GM21723 (cell line): Measurements from ENCODE around the gene CLC.
"Not testable (repeated sequence)": the region's sequence is repeated elsewhere in the genome, so short reads cannot be mapped to it uniquely, and the experiment has no call there.

ENCODE experiments used
- ATAC-seq: cut with Tn5 transposase; IDR thresholded peaks from one replicate; pipeline ENCODE4 v1.9.1; 2021; ENCODE audit warnings: mild to moderate bottlenecking, moderate library complexity; ENCODE audit not compliant: unreplicated experiment

Gene CLC

GRCh38 chr19:39731685-39732084 lies 6.1 kb downstream of the CLC start:
- no peak for ATAC-seq

- ATAC-seq: no peak
Measured at GRCh38 chr19:39729594-39729993, 8.2 kb downstream of the CLC start.

DNA sequence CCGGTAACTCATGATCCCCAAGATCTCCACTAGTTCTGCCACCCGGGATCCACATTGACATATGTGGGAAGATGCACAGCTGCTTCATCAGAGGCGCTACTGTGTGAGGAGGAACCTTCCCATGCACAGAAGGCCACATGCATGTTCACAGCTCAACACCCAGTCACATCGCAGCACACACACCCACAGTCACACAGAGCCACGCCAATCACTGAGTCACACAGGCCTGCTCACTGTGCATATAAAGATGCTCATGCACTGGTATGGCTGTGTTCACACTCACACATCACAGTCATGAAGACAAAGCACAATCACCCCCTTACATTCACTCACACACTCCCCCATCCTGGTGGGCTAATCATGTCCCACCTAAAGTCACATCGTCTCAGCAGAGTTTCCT lies 9.8 kb downstream of the CLC start:
- no peak for ATAC-seq

- ATAC-seq: no peak
Measured at GRCh38 chr19:39727070-39727800, 10.6 kb downstream of the CLC start.

DNA sequence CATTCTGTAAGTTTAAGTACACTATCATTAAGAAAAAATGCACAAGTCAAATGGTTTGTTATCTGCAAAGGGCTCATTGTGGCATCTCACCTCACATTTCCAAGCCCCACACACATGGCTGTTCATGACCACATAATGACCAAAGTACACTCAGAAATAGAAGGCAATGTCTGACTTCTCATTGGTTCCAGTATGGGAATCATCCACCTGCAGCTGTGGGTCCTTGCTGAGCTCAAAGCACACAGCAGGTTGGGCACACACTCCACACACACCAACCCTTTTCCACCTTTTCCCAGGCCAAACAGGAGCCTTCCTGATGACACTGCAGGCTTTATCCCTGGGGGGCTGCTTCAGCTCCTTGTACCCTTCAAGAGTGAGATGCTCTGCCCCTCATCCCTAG lies 11.8 kb downstream of the CLC start:
- ATAC-seq: no peak

DNA sequence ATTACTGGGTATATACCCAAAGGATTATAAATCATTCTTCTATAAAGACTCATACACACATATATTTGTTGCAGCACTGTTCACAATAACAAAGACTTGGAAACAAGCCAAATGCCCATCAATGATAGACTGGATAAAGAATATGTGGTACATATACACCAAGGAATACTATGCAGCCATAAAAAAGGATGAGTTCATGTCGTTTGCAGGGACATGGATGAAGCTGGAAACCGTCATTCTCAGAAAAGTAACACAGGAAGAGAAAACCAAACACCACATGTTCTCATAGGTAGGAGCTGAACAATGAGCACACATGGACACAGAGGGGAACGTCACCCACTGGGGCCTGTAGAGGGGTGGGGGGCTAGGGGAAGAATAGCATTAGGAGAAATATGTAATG lies 17.7 kb downstream of the CLC start:
- not testable (repeated sequence) for ATAC-seq

DNA sequence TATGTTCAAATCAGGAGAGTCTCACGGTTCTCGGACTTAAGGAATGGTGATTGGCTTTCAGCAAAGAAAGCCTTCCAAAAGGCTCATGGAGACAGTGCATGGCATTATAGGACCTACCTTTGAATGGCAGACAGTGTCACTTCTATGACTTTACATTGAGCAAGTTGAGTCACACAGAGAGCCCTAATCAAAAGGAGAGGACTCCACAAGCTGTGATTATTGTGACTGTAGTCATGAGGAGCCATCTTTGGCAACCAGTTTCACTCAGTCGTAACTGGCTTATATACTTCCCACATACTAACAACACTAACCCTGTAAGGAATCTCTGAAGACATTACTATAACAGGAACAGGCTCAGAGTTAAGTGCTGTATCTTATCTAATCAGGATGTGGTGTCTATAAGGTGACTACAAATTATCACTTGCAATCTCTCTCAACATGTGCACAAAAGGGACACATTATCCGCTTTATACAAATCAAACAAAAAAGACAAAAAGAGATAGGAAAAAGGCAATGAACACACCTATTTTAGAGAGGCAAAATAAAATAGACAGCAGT lies 27.4 kb downstream of the CLC start:
- ATAC-seq: no peak

DNA sequence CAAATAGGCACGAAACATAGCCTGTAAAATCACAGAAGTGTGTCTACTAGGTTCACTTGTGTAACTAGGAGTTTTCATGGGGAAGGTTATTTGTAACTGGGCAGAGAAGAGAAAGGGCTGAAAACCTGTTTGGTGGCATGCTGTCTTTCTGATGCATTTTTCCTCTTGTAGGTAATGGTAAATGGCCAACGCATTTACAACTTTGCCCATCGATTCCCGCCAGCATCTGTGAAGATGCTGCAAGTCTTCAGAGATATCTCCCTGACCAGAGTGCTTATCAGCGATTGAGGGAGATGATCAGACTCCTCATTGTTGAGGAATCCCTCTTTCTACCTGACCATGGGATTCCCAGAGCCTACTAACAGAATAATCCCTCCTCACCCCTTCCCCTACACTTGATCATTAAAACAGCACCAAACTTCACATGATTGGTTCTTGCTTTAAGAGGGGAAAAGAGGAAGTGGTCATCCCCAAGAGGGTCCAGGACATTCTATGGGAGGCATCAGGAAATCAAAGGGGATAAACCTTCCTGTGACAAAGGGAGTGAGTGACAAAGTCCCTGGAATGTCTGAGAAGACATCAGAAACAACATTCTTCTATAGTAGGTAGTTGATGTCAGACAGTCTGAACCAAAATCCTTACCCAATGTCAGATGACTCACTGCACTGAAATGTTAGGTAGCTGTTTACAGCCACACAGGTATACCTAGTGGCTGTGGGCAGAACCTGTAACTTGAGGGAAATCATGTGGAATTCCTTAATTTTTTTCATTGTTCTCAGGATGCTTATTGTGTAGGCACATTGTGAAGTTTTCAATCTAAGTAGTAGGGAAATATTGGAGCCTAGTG lies 28.6 kb downstream of the CLC start:
- ATAC-seq: no peak

DNA sequence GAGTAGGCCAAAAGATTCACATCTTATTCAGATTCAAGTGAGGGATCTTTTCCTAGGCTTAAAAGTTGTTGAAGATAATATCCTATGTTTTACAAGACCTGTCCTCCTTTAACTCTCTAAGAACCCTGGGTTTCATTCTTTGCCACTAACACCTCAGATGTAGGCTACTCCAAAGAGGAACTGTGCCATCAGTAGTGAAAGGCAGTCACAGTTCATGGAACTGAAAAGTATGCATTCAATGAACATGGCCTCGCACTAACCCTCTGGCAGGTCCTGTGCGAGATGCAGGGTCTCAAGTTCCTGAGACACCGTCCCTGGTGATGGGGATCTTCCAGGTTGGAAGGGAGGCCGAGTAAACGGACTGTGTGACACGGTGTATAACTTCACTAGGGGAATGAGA lies 29.2 kb downstream of the CLC start:
- no peak for ATAC-seq

DNA sequence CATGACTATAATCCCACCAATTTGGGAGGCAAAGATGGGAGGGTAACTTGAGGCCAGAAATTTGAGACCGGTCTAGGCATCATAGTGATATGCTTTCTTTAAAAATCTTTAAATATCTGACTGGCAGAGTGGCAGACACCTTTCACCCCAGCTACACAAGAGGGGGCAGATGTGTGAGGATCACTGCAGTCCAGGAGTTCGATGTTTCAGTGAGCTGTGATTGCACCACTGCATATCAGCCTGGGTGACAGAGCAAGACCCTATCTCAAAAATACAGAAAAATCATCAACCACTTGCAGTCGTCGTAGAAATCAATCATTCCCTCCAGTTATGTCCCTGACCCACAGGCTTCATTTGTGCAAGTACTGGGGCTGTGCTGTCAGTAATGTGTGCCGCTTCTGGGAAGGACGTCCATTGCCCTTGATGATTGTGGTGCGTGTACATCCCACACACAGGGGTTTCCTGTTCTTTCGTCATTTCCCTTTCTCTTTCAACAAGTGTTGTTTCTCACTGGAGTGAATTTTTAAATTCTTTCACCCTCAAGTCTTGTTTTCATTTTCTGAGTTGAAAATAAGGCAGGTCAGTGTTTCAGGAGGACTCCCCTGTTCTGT lies 32.1 kb downstream of the CLC start:
- ATAC-seq: no peak

DNA sequence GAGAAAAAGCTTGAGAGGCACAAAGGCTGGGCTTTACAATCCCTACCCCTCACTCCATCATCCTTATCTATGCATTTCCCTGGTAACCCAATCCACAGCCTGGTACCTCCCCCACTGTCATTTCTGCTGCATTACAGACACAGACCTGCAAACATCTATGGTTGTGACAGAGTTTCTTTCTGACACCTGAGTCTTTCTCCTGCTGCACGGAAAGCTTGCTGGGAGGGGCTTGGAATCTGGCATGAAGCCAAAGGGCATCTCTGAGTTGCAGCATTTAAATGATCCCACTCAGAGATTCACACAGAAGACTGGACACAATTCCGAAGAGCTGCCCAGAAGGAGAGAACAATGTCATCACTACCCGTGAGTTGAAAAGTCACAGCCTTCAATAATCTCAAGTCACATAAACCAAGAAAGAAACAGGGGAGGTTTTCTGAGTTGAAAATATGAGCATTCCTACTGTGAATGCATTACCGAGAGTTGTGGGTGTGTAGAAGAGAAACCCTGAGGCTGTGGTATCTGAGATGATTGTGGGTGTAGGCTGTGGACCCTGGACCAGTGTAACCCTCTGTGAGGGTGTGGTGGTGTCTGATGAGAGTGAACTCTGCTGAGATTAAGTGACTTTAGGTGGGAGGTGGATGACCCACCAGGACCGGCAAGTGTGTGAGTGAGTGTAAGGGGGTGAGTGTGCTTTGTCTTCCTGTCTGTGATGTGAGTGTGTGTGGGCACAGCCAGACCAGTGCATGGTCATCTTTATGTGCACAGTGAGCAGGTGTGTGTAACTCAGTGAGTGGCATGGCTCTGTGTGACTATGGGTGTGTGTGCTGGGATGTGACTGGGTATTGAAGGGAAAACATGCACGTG lies 33.4 kb downstream of the CLC start, which contains the start of gene LGALS14:
TSS of gene LGALS14 (plus strand) at position 301 of the 864 bp plus-strand sequence. CDS start at position 349, 48 bp downstream.
- ATAC-seq: peak; percentile 49

DNA sequence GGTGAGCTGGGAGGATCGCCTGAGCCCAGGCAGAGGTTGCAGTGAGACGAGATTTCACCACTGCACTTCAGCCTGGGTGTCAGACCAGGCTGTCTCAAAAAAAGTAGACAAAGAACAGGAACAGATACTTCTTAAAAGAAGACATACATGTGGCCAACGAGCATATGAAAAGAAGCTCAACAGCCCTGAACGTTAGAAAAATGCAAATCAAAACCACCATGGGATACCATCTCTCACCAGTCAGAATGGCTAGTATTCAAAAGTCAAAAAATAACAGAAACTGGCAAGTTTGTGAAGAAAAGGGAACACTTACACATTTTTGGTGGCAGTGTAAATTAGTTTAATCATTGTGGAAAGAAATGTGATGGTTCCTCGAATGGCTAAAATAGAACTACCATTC lies 36.5 kb downstream of the CLC start:
- ATAC-seq: peak; percentile 60

- no peak for ATAC-seq
Measured at GRCh38 chr19:39698535-39698934, 39.3 kb downstream of the CLC start.

DNA sequence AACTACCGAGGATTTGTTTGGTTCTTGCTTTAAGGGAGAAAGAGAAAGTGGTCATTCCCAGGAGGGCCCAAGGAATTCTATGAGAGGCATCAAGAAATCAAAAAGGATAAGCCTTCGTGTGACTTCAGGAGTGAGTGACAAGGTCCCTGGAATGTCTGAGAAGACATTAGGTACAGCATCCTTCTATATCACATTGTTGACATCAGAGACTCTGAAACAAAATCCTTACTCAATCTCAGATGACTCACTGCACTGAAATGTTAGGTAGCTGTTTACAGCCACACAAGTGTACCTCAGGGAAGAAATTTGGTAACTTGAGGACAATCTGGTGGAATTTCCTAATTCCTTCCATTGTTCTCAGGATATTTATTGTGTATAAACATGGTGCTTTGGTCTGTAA lies 41.4 kb downstream of the CLC start:
- no peak for ATAC-seq

- no peak for ATAC-seq
Measured at GRCh38 chr19:39695759-39696158, 42.1 kb downstream of the CLC start.

GRCh38 chr19:39692822-39693221 lies 45.0 kb downstream of the CLC start:
- ATAC-seq: no peak

- no peak for ATAC-seq
Measured at GRCh38 chr19:39692166-39692565, 45.7 kb downstream of the CLC start.

- not testable (repeated sequence) for ATAC-seq
Measured at GRCh38 chr19:39688637-39689036, 49.2 kb downstream of the CLC start.

DNA sequence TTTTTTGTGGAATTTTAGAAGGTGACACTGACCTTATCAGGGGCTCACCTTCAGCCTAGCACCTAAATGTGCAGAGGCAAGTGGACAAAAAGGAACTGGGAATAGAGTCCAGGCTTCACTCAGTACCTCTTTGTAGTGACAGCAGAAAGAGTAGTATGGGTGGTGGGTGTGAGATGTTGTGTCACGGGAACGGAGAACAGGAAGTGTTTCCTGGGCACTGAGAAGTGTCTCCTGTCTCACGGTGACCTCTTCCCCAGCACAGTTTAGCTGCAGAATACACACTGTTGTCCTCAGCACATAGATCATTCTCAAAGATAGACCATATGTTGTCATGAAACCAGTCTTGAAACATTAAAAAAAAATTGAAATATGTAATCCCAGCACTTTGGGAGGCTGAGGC lies 51.1 kb downstream of the CLC start:
- ATAC-seq: no peak

- ATAC-seq: no peak
Measured at GRCh38 chr19:39684267-39684666, 53.6 kb downstream of the CLC start.
